ENCODE results near the gene HDHD5.
"Not testable (repeated sequence)": the region's sequence is repeated elsewhere in the genome, so short reads cannot be mapped to it uniquely, and the experiment has no call there.

Gene HDHD5

DNA sequence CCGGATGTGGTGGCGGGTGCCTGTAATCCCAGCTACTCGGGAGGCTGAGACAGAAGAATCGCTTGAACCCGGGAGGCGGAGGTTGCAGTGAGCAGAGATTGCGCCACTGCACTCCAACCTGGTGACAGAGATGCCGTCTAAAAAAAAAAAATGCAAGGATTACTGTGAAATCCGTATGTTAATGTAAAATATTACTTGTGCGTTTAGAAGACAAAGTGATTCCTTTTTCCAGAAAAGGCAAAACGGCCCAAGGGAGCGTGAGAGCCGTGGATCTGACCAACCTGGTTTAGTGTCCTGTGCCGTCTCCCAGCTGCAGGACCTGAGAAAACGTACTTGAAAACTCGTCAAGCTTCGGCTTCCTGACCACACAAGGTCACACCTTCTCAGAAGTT lies 905 bp downstream of the HDHD5 start:
- in situ Hi-C loops (cut with MboI; ENCODE audit: low sequenced_read_pairs): no loop called here

GRCh38 chr22:17157714-17158113 lies 1.4 kb downstream of the HDHD5 start:
- in situ Hi-C loops (cut with MboI; ENCODE audit: low sequenced_read_pairs): no loop called here

DNA sequence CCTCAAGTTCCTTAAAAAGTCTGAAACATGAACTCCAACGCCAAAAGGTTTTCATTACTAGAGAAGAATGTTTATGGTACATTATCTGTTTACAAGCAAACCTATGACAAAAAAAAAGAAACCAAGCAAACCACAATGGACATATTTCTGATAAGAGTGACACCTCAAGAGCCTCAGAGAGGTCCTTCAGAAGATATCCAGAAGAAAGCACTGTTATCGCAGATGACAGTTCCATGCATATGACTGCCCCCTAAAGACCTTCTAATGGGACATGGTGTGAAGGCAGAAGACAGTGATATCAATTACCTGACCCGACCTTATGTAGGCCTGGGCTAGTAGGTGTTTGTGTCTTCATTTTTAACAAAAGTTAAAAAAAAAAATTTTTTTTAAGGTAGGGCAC lies 3.1 kb downstream of the HDHD5 start:
- in situ Hi-C loops (cut with MboI; ENCODE audit: low sequenced_read_pairs): no loop called here

DNA sequence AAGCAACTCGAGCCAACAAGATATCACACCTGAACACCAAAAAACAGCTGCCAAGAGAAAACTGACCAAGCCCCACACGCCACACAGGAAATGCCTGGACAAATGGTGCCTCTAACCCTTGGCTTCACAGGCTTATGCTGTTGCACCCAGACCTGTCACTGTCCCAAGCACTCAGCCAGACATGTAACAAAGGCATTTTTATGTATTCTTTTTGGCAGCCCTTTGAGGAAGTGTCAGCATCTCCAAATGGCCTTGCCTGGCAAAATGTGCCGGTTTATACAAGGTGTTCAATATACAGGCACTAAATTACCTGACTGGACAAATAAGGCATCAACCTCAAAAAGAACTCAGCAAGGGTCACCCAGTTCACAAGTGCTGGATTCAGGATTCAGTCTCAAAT lies 6.1 kb downstream of the HDHD5 start:
- in situ Hi-C loops (cut with MboI; ENCODE audit: low sequenced_read_pairs): no loop called here

GRCh38 chr22:17152340-17152739 lies 6.7 kb downstream of the HDHD5 start:
- in situ Hi-C loops (cut with MboI; ENCODE audit: low sequenced_read_pairs): no loop called here

GRCh38 chr22:17149076-17149815 lies 9.8 kb downstream of the HDHD5 start:
- in situ Hi-C loops (cut with MboI; ENCODE audit: low sequenced_read_pairs): no loop called here

GRCh38 chr22:17147458-17147857 lies 11.6 kb downstream of the HDHD5 start:
- in situ Hi-C loops (cut with MboI; ENCODE audit: low sequenced_read_pairs): not testable (repeated sequence)

- in situ Hi-C loops (cut with MboI; ENCODE audit: low sequenced_read_pairs): no loop called here
Observed at GRCh38 chr22:17145021-17145680, 13.9 kb downstream of the HDHD5 start.

DNA sequence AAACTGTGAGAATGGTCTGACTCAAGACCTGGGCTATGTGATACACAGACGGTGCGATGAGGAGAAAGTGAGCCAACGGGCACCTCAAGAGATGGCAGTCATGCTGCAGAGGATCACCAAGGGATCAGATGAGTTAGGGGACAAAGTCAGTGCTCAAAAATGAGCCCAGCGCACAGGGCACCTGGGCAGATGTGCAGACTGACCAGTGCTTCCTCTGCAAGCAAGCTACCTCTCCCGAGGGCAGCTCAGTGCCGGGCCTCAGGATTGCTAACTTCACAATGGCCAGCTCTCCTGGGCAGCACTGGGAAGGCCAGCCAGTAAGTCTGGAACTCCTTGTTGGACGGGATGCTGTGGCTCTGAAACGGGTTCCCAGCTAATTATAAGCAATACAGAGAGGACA lies 15.3 kb downstream of the HDHD5 start:
- in situ Hi-C loops (cut with MboI; ENCODE audit: low sequenced_read_pairs): no loop called here

- in situ Hi-C loops (cut with MboI; ENCODE audit: low sequenced_read_pairs): no loop called here
Observed at GRCh38 chr22:17143101-17143500, 16.0 kb downstream of the HDHD5 start.

GRCh38 chr22:17140826-17141766 lies 18.0 kb downstream of the HDHD5 start:
- in situ Hi-C loops (cut with MboI; ENCODE audit: low sequenced_read_pairs): no loop called here

- in situ Hi-C loops (cut with MboI; ENCODE audit: low sequenced_read_pairs): no loop called here
Observed at GRCh38 chr22:17140022-17140421, 19.1 kb downstream of the HDHD5 start.

- in situ Hi-C loops (cut with MboI; ENCODE audit: low sequenced_read_pairs): no loop called here
Observed at GRCh38 chr22:17138513-17138912, 20.6 kb downstream of the HDHD5 start.

DNA sequence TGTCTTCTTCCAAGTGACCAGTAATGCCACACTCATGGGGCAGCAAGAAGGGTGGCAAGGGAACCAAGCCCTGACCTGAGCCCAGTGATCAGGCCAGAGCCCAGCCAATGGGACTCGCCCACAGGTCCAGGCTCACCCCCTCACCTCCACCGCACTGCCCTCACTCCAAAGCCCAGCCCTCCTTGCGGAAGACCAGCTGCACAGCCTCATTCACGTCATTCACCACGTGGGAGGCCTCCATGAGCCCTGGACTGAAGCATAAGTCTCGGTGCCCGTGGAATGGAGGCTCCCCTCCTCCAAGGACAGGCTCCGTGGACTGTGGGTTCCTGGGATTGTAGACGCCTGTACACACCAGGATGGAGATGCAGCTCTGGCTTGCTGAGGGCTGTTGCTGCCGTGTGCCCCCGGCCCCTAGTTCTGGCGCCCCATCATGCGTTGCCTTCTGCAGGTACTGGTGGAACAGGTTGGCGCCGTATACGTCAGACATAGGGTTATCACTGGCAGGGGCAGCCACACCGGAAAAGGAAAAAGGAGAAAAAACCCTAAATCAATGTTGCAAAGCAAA lies 21.1 kb downstream of the HDHD5 start:
- in situ Hi-C loops (cut with MboI; ENCODE audit: low sequenced_read_pairs): no loop called here

GRCh38 chr22:17137170-17137569 lies 21.9 kb downstream of the HDHD5 start:
- in situ Hi-C loops (cut with MboI; ENCODE audit: low sequenced_read_pairs): no loop called here

GRCh38 chr22:17135153-17135760 lies 23.8 kb downstream of the HDHD5 start:
- in situ Hi-C loops (cut with MboI; ENCODE audit: low sequenced_read_pairs): no loop called here

- in situ Hi-C loops (cut with MboI; ENCODE audit: low sequenced_read_pairs): no loop called here
Observed at GRCh38 chr22:17133137-17133536, 25.9 kb downstream of the HDHD5 start.

DNA sequence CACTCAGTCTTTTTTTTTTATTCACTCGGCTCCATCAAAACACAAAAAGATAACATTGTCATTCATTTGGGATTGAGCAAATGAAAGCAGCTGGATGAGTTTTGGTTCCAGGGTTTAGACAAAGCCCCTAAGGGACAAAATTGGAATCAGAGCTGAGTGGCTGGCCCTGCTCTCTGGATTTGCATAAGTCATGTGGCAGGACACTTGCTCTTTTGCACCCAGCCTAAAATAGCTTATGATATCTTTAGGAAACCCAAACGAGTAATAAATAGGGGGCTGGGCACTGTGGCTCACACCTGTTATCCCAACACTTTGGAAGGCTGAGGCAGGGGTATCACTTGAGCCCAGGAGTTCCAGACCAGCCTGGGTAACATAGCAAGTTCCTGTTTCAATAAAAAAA lies 27.0 kb downstream of the HDHD5 start:
- in situ Hi-C loops (cut with MboI; ENCODE audit: low sequenced_read_pairs): no loop called here

GRCh38 chr22:17131686-17132085 lies 27.4 kb downstream of the HDHD5 start:
- in situ Hi-C loops (cut with MboI; ENCODE audit: low sequenced_read_pairs): no loop called here

- in situ Hi-C loops (cut with MboI; ENCODE audit: low sequenced_read_pairs): no loop called here
Observed at GRCh38 chr22:17130199-17130598, 28.9 kb downstream of the HDHD5 start.
